HEK293T (cell line): ENCODE data around the gene CDH24.

Source experiments
- CTCF ChIA-PET: fragments of 350-600 bp; formaldehyde crosslinking; extraction: SDS; loops from one replicate; lab custom pipeline; 2021; ENCODE audit warnings: antibody characterized with exemption, inconsistent platforms; lab: Yijun Ruan, JAX
- POLR2A ChIA-PET: fragments of 350-600 bp; formaldehyde crosslinking; extraction: SDS; loops from one replicate; lab custom pipeline; 2020; ENCODE audit warnings: antibody characterized with exemption, inconsistent platforms; lab: Yijun Ruan, JAX
- DNase-seq: peaks from one replicate; pipeline ENCODE4 v3.0.0; 2012; ENCODE audit warnings: mixed read lengths; ENCODE audit errors: extremely low spot score
- ARNT ChIP-seq: fragments of 450-650 bp; IDR thresholded peaks from 2 replicates; pipeline ENCODE4 v1.6.1; 2017; ENCODE audit warnings: mild to moderate bottlenecking
- BHLHE40 ChIP-seq: fragments of 450-650 bp; IDR thresholded peaks from 2 replicates; pipeline ENCODE4 v1.6.1; 2016; ENCODE audit warnings: mild to moderate bottlenecking, moderate library complexity, borderline replicate concordance
- CTBP1 ChIP-seq: fragments of 450-650 bp; IDR thresholded peaks from 2 replicates; pipeline ENCODE4 v1.6.1; 2016; ENCODE audit warnings: borderline replicate concordance
- ELF4 ChIP-seq: fragments of 450-650 bp; IDR thresholded peaks from 2 replicates; pipeline ENCODE4 v1.6.1; 2017; ENCODE audit warnings: antibody characterized with exemption
- FOXA1 ChIP-seq: fragments of 450-650 bp; IDR thresholded peaks from 2 replicates; pipeline ENCODE4 v1.6.1; 2016; ENCODE audit warnings: mild to moderate bottlenecking
- FOXK2 ChIP-seq: fragments of 450-650 bp; IDR thresholded peaks from 2 replicates; pipeline ENCODE4 v1.6.1; 2016; ENCODE audit warnings: mild to moderate bottlenecking
- FOXM1 ChIP-seq: fragments of 450-650 bp; IDR thresholded peaks from 2 replicates; pipeline ENCODE4 v1.6.1; 2017; ENCODE audit warnings: mild to moderate bottlenecking, borderline replicate concordance
- HDGF ChIP-seq: fragments of 450-650 bp; IDR thresholded peaks from 2 replicates; pipeline ENCODE4 v1.6.1; 2017; ENCODE audit warnings: antibody characterized with exemption, borderline replicate concordance
- L3MBTL2 ChIP-seq: fragments of 450-650 bp; conservative IDR thresholded peaks from 2 replicates; pipeline ENCODE4 v1.6.1; 2016; ENCODE audit warnings: mild to moderate bottlenecking
- LEF1 ChIP-seq: fragments of 450-650 bp; IDR thresholded peaks from 2 replicates; pipeline ENCODE4 v1.6.1; 2017; ENCODE audit warnings: mild to moderate bottlenecking, borderline replicate concordance
- NFRKB ChIP-seq: fragments of 450-650 bp; IDR thresholded peaks from 2 replicates; pipeline ENCODE4 v1.6.1; 2016; ENCODE audit warnings: mild to moderate bottlenecking, moderate library complexity
- SP1 ChIP-seq: fragments of 450-650 bp; IDR thresholded peaks from 2 replicates; pipeline ENCODE4 v1.6.1; 2017
- SUZ12 ChIP-seq: fragments of 450-650 bp; IDR thresholded peaks from 2 replicates; pipeline ENCODE4 v1.6.1; 2016; ENCODE audit warnings: mild to moderate bottlenecking
- TARDBP ChIP-seq: fragments of 450-650 bp; IDR thresholded peaks from 2 replicates; pipeline ENCODE4 v1.6.1; 2016
- ZNF384 ChIP-seq: fragments of 450-650 bp; IDR thresholded peaks from 2 replicates; pipeline ENCODE4 v1.6.1; 2016
- TF ChIP-seq, protein P1 (sequence below): fragments of 450-650 bp; IDR thresholded peaks from 2 replicates; pipeline ENCODE4 v1.6.1; 2016

The CDH24 gene

DNA sequence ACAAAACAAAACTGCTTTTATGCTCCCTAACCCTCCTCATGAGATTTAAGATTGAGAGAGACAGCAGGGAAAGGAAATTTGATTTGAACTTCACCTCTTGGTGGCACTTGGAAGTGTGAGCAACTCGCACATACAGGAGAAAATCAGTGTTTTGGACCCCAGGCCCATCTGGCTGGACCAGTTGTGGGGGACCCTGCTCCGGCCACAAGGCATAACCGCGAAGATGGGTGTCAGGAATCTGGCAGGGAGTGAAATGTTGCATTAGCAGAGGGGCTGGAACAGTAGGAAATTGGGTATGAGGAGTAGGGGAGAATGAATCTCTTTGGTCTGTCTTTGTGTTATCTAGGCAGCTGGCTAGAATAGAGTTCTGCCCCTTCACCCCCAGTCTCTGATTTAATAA, 46.3 kb upstream of the CDH24 start:
- DNase-seq, result no peak
- ChIA-PET CTCF (interaction anchor here (0.8 to 1.5 kb wide), 3 partner anchors 9 to 83 kb away, joined by 3 to 8 read pairs (median 3); partner anchors contain the start of gene ACIN1), POLR2A (interaction anchor here (4.1 kb wide), 1 partner anchor 9 kb away, joined by 28 read pairs; the partner anchor contains the start of genes ACIN1 and C14orf119)
- no peak for TF ChIP-seq SP1
- no peak for TF ChIP-seq ELF4
- TF ChIP-seq TARDBP, result no peak
- TF ChIP-seq BHLHE40, result no peak
- TF ChIP-seq, protein P1, sequence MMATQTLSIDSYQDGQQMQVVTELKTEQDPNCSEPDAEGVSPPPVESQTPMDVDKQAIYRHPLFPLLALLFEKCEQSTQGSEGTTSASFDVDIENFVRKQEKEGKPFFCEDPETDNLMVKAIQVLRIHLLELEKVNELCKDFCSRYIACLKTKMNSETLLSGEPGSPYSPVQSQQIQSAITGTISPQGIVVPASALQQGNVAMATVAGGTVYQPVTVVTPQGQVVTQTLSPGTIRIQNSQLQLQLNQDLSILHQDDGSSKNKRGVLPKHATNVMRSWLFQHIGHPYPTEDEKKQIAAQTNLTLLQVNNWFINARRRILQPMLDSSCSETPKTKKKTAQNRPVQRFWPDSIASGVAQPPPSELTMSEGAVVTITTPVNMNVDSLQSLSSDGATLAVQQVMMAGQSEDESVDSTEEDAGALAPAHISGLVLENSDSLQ, result no peak
- TF ChIP-seq NFRKB, result no peak
- no peak for TF ChIP-seq FOXA1
- TF ChIP-seq FOXM1, result no peak
- no peak for TF ChIP-seq CTBP1
- no peak for TF ChIP-seq ZNF384
- no peak for TF ChIP-seq HDGF
- TF ChIP-seq LEF1, result no peak
- no peak for TF ChIP-seq FOXK2

DNA sequence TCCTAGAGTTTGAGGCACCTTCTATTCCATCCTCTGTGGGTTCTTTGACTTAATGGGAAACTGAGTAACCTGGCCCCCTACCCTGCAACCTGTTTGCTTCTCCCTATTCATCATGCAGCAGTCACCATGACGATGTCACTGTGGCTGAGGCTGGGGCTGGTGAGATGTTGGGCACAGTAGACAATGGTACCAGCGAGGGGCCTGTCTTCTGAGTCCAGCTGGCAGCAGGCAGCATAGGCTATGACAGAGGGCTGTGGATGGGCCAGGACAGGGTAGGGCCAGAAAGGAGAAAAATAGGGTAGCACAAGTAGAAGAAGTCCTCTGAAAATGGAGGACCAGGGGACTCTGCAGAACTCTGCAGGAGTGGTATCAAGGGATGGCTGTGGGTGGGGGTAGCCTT, 45.5 kb upstream of the CDH24 start:
- DNase-seq, result no peak
- TF ChIP-seq, protein P1, result peak; percentile 28; the same call in 1 of the 2 replicates
- no peak for TF ChIP-seq SUZ12
- CTCF ChIA-PET, result no interaction called here
- POLR2A ChIA-PET, result interaction anchor here (1.0 kb wide), 1 partner anchor 184 kb away, joined by 3 read pairs; no protein-coding TSS in a partner anchor

DNA sequence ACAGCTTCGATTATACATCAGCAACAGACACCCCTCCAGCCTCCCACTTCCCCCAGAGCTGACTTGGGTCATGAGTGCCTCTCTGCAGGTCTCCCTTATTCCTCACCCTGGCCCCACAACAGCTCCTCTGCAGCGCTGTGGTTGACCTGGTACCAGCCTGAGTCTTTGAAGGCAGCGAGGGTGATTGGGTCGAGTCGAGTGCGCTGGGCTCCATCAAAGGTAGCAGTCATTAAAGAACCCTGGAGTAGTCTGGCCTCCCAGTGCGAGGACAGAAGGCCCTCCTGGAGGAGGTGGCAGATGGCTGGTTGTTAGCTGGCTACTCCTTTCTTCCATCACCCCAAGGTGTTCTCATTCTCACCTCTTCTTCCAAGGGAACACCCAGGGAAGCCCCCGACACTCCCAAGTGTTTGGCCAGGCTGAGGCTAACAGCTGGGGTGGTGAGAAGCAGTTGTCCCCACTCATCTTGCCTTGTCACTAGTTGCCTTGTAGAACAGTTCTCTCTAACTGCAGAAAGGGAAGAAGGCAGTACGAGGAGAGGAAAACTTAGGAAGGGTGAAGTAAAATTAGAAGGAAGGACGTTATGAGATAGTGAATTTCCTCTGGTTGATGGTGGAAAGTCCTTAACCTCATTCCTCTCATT, 44.8 kb upstream of the CDH24 start:
- ChIA-PET POLR2A (interaction anchor here (1.0 kb wide), 1 partner anchor 184 kb away, joined by 3 read pairs; no protein-coding TSS in a partner anchor), CTCF (interaction anchor here (0.5 kb wide), 1 partner anchor 85 kb away, joined by 3 read pairs; no protein-coding TSS in a partner anchor)
- DNase-seq, result no peak
- TF ChIP-seq NFRKB (no peak), ELF4 (no peak), FOXK2 (no peak), FOXM1 (no peak), FOXA1 (no peak), ARNT (no peak), CTBP1 (no peak), LEF1 (no peak), SP1 (no peak), SUZ12 (no peak), TARDBP (no peak), BHLHE40 (no peak), HDGF (no peak), ZNF384 (no peak), L3MBTL2 (no peak)
- TF ChIP-seq, protein P1, result no peak

DNA sequence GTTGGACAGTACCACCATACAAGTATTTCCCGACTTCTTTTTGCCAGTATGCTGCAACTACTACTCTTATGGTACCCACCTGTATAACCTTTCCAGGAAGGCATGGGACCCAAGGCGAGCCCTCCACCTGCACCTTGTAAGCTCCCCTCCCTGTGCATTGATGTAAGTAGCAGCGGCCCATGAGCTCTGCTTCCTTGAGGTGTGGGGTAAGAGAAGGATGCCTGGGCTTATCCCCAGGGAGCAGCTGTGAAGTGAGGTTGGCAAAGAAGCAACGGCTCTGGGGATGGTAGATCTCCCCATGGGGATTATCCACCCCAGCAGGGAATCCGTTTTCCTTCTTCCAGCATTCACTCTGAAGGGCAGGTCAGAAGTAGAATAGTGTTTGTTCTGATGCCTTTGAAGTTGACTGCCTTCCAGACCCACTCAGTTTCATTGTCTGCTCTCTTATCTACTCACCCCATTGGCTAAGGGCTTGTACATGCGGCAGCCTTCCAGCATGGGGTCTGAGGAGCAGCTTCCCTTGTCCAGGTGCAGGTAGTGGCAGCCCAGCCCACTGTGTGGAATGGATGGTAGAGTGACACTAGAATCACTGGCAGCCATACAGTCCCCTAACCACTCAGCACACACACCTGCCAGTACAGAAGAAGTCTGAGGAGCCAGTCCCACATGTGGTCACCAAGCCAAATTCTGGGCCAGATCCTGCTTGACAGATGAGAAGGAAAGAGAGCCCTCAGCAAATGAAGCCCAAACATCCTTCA, 44.1 kb upstream of the CDH24 start:
- no peak for TF ChIP-seq ARNT
- ChIA-PET CTCF (interaction anchor here (0.5 kb wide), 1 partner anchor 85 kb away, joined by 3 read pairs; no protein-coding TSS in a partner anchor), POLR2A (interaction anchor here (0.6 kb wide), 1 partner anchor 550 kb away, joined by 3 read pairs; no protein-coding TSS in a partner anchor)
- DNase-seq, result no peak

DNA sequence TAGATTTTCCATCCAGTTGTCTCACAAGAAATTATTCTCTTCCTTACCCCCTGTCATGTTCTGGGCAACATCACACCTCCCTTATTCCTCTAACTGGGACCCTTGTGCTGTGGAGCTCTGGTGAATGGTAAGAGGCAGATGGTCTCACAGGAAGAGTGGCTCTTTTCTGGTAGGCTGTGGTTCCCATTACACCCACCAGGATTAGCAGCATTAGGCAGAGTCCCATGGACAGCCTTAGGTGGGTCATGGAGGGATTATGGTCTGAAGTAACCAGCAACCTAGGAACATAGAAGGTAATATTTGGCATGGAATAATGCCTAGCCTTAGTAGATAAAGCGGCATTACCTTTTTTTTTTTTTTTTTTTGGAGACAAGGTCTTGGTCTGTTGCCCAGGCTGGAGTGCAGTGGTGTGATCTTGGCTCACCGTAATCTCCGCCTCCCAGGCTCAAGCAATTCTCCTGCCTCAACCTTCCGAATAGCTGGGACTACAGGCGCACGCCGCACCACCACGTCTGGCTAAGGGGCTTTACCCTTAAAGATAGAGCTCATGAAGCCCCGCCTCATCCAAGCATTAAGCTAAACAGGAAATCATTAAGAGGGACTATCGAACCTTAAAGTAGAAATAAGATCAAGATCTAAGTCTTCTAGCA, 42.0 kb upstream of the CDH24 start:
- DNase-seq, result no peak
- CTCF ChIA-PET, result interaction anchor here (0.7 to 1.0 kb wide), 2 partner anchors 22 to 28 kb away, joined by 3 read pairs; no protein-coding TSS in a partner anchor
- POLR2A ChIA-PET, result interaction anchor here (0.6 to 1.1 kb wide), 2 partner anchors 11 to 183 kb away, joined by 3 read pairs; no protein-coding TSS in a partner anchor
- TF ChIP-seq FOXA1, result no peak
- TF ChIP-seq FOXK2, result no peak
- no peak for TF ChIP-seq ARNT
- TF ChIP-seq HDGF, result no peak
- TF ChIP-seq, protein P1, result no peak
- no peak for TF ChIP-seq ELF4
- TF ChIP-seq L3MBTL2, result no peak
- TF ChIP-seq FOXM1, result no peak
- TF ChIP-seq BHLHE40, result no peak
- TF ChIP-seq LEF1, result no peak
- no peak for TF ChIP-seq ZNF384
- no peak for TF ChIP-seq SP1
- TF ChIP-seq SUZ12, result no peak
- no peak for TF ChIP-seq CTBP1
- TF ChIP-seq NFRKB, result no peak
